ENCODE measurements around the gene CDC42.
A peak's percentile ranks its signal among the peaks of the same experiment; 100 is the strongest.
"Not testable (repeated sequence)": the region's sequence is repeated elsewhere in the genome, so short reads cannot be mapped to it uniquely, and the experiment has no call there.

The CDC42 gene

GRCh38 chr1:22021061-22021460 is 31.4 kb upstream of the CDC42 start:
- peaks cover 30% of the 10 kb centered on the region for H3K4me1 ChIP-seq (ENCODE audit: control insufficient read depth, insufficient read depth, low read length)
- no peak overlapping the region for H3K4me3 ChIP-seq (ENCODE audit: low read length)
- no peaks in the 10 kb centered on the region for H3K36me3 ChIP-seq (ENCODE audit: insufficient read depth, low read length)
- no peaks in the 10 kb centered on the region for H3K9me3 ChIP-seq (replicated peaks; ENCODE audit: low read length)
- H3K9ac ChIP-seq (ENCODE audit: low read depth, low read length): no peak overlapping the region
- no peaks in the 10 kb centered on the region for H3K27me3 ChIP-seq (ENCODE audit: control insufficient read depth, insufficient read depth, low read length)
- H3K4me2 ChIP-seq (ENCODE audit: low read length): no peak overlapping the region

- H3K36me3 ChIP-seq (ENCODE audit: insufficient read depth, low read length): no peaks in the 10 kb centered on the region
- peak overlapping the region; percentile 93 for H3K4me3 ChIP-seq (ENCODE audit: low read length)
- peak overlapping the region; percentile 97 for H3K9ac ChIP-seq (ENCODE audit: low read depth, low read length)
- no peaks in the 10 kb centered on the region for H3K27me3 ChIP-seq (ENCODE audit: control insufficient read depth, insufficient read depth, low read length)
- H3K4me1 ChIP-seq (ENCODE audit: control insufficient read depth, insufficient read depth, low read length): peaks cover 21% of the 10 kb centered on the region
- peak overlapping the region; percentile 96 for H3K4me2 ChIP-seq (ENCODE audit: low read length)
- H3K9me3 ChIP-seq (replicated peaks; ENCODE audit: low read length): no peaks in the 10 kb centered on the region
Observed at GRCh38 chr1:22024485-22025367, 27.8 kb upstream of the CDC42 start.

- peaks cover 18% of the 10 kb centered on the region for H3K4me1 ChIP-seq (ENCODE audit: control insufficient read depth, insufficient read depth, low read length)
- peak overlapping the region; percentile 96 for H3K4me2 ChIP-seq (ENCODE audit: low read length)
- H3K9me3 ChIP-seq (replicated peaks; ENCODE audit: low read length): no peaks in the 10 kb centered on the region
- H3K9ac ChIP-seq (ENCODE audit: low read depth, low read length): peak overlapping the region; percentile 97
- no peaks in the 10 kb centered on the region for H3K36me3 ChIP-seq (ENCODE audit: insufficient read depth, low read length)
- H3K4me3 ChIP-seq (ENCODE audit: low read length): peak overlapping the region; percentile 93
- no peaks in the 10 kb centered on the region for H3K27me3 ChIP-seq (ENCODE audit: control insufficient read depth, insufficient read depth, low read length)
Observed at GRCh38 chr1:22025368-22026155, 26.9 kb upstream of the CDC42 start.

- Histone ChIP-seq H3K36me3 (ENCODE audit: insufficient read depth, low read length) (no peaks in the 10 kb centered on the region), H3K27me3 (ENCODE audit: control insufficient read depth, insufficient read depth, low read length) (no peaks in the 10 kb centered on the region), H3K9ac (ENCODE audit: low read depth, low read length) (no peak overlapping the region), H3K4me1 (ENCODE audit: control insufficient read depth, insufficient read depth, low read length) (peaks cover 18% of the 10 kb centered on the region), H3K4me3 (ENCODE audit: low read length) (no peak overlapping the region), H3K4me2 (ENCODE audit: low read length) (no peak overlapping the region), H3K9me3 (replicated peaks; ENCODE audit: low read length) (no peaks in the 10 kb centered on the region)
Observed at GRCh38 chr1:22026924-22027289, 25.6 kb upstream of the CDC42 start.

- no peaks in the 10 kb centered on the region for H3K9me3 ChIP-seq (replicated peaks; ENCODE audit: low read length)
- H3K4me1 ChIP-seq (ENCODE audit: control insufficient read depth, insufficient read depth, low read length): peaks cover 6% of the 10 kb centered on the region
- H3K27me3 ChIP-seq (ENCODE audit: control insufficient read depth, insufficient read depth, low read length): no peaks in the 10 kb centered on the region
- no peak overlapping the region for H3K4me2 ChIP-seq (ENCODE audit: low read length)
- H3K4me3 ChIP-seq (ENCODE audit: low read length): no peak overlapping the region
- H3K9ac ChIP-seq (ENCODE audit: low read depth, low read length): no peak overlapping the region
- H3K36me3 ChIP-seq (ENCODE audit: insufficient read depth, low read length): no peaks in the 10 kb centered on the region
Observed at GRCh38 chr1:22030057-22030456, 22.5 kb upstream of the CDC42 start.

GRCh38 chr1:22030473-22030872 is 22.0 kb upstream of the CDC42 start:
- Histone ChIP-seq H3K4me1 (ENCODE audit: control insufficient read depth, insufficient read depth, low read length) (peaks cover 5% of the 10 kb centered on the region), H3K27me3 (ENCODE audit: control insufficient read depth, insufficient read depth, low read length) (no peaks in the 10 kb centered on the region), H3K4me2 (ENCODE audit: low read length) (no peak overlapping the region), H3K4me3 (ENCODE audit: low read length) (no peak overlapping the region), H3K9ac (ENCODE audit: low read depth, low read length) (no peak overlapping the region), H3K36me3 (ENCODE audit: insufficient read depth, low read length) (no peaks in the 10 kb centered on the region), H3K9me3 (replicated peaks; ENCODE audit: low read length) (no peaks in the 10 kb centered on the region)

- Histone ChIP-seq H3K36me3 (ENCODE audit: insufficient read depth, low read length) (no peaks in the 10 kb centered on the region), H3K27me3 (ENCODE audit: control insufficient read depth, insufficient read depth, low read length) (no peaks in the 10 kb centered on the region), H3K9ac (ENCODE audit: low read depth, low read length) (no peak overlapping the region), H3K9me3 (replicated peaks; ENCODE audit: low read length) (no peaks in the 10 kb centered on the region), H3K4me1 (ENCODE audit: control insufficient read depth, insufficient read depth, low read length) (peaks cover 1% of the 10 kb centered on the region), H3K4me2 (ENCODE audit: low read length) (no peak overlapping the region), H3K4me3 (ENCODE audit: low read length) (no peak overlapping the region)
Observed at GRCh38 chr1:22031214-22031962, 21.1 kb upstream of the CDC42 start.

GRCh38 chr1:22034834-22035233 is 17.7 kb upstream of the CDC42 start:
- not testable (repeated sequence) for H3K4me2 ChIP-seq (ENCODE audit: low read length); H3K27me3 ChIP-seq (ENCODE audit: control insufficient read depth, insufficient read depth, low read length); H3K4me3 ChIP-seq (ENCODE audit: low read length); H3K9me3 ChIP-seq (replicated peaks; ENCODE audit: low read length); H3K9ac ChIP-seq (ENCODE audit: low read depth, low read length); H3K36me3 ChIP-seq (ENCODE audit: insufficient read depth, low read length); H3K4me1 ChIP-seq (ENCODE audit: control insufficient read depth, insufficient read depth, low read length)

- H3K36me3 ChIP-seq (ENCODE audit: insufficient read depth, low read length): no peaks in the 10 kb centered on the region
- H3K9ac ChIP-seq (ENCODE audit: low read depth, low read length): no peak overlapping the region
- no peaks in the 10 kb centered on the region for H3K27me3 ChIP-seq (ENCODE audit: control insufficient read depth, insufficient read depth, low read length)
- H3K4me1 ChIP-seq (ENCODE audit: control insufficient read depth, insufficient read depth, low read length): peaks cover 12% of the 10 kb centered on the region
- no peak overlapping the region for H3K4me3 ChIP-seq (ENCODE audit: low read length)
- H3K9me3 ChIP-seq (replicated peaks; ENCODE audit: low read length): no peaks in the 10 kb centered on the region
- H3K4me2 ChIP-seq (ENCODE audit: low read length): no peak overlapping the region
Observed at GRCh38 chr1:22037520-22037919, 15.0 kb upstream of the CDC42 start.

- Histone ChIP-seq H3K9me3 (replicated peaks; ENCODE audit: low read length) (no peaks in the 10 kb centered on the region), H3K9ac (ENCODE audit: low read depth, low read length) (no peak overlapping the region), H3K36me3 (ENCODE audit: insufficient read depth, low read length) (no peaks in the 10 kb centered on the region), H3K4me2 (ENCODE audit: low read length) (no peak overlapping the region), H3K4me1 (ENCODE audit: control insufficient read depth, insufficient read depth, low read length) (peaks cover 12% of the 10 kb centered on the region), H3K4me3 (ENCODE audit: low read length) (no peak overlapping the region), H3K27me3 (ENCODE audit: control insufficient read depth, insufficient read depth, low read length) (no peaks in the 10 kb centered on the region)
Observed at GRCh38 chr1:22038036-22038435, 14.5 kb upstream of the CDC42 start.

GRCh38 chr1:22039594-22040285 is 12.8 kb upstream of the CDC42 start:
- Histone ChIP-seq H3K4me1 (ENCODE audit: control insufficient read depth, insufficient read depth, low read length) (peaks cover 17% of the 10 kb centered on the region), H3K9ac (ENCODE audit: low read depth, low read length) (no peak overlapping the region)

More at GRCh38 chr1:22039594-22040285, 12.8 kb upstream of the CDC42 start:
- no peaks in the 10 kb centered on the region for H3K9me3 ChIP-seq (replicated peaks; ENCODE audit: low read length)
- no peaks in the 10 kb centered on the region for H3K36me3 ChIP-seq (ENCODE audit: insufficient read depth, low read length)
- no peaks in the 10 kb centered on the region for H3K27me3 ChIP-seq (ENCODE audit: control insufficient read depth, insufficient read depth, low read length)
- peak overlapping the region; percentile 21 for H3K4me3 ChIP-seq (ENCODE audit: low read length)
- peak overlapping the region; percentile 43 for H3K4me2 ChIP-seq (ENCODE audit: low read length)
